ENCODE results near the gene SLC7A9. TPM values are rescaled to one million over a fixed set of nuclear protein-coding genes. Genes with fewer than 3 reads are reported as not detected.

Gene SLC7A9
- total RNA-seq (2014; rRNA removed; shearing (Covaris generic)) (not detected in 2 replicates), total RNA-seq (2022) (not detected in 2 replicates), Bru-seq, nascent RNA (percentile 16 among the genes with signal in this experiment), BruChase-seq, experiment 1, labeled RNA remaining after a 6-hour chase (percentile 15 among the genes with signal in this experiment), BruChase-seq, experiment 2, labeled RNA remaining after a 2-hour chase (percentile 18 among the genes with signal in this experiment)
- long read RNA-seq: 0 reads

DNA sequence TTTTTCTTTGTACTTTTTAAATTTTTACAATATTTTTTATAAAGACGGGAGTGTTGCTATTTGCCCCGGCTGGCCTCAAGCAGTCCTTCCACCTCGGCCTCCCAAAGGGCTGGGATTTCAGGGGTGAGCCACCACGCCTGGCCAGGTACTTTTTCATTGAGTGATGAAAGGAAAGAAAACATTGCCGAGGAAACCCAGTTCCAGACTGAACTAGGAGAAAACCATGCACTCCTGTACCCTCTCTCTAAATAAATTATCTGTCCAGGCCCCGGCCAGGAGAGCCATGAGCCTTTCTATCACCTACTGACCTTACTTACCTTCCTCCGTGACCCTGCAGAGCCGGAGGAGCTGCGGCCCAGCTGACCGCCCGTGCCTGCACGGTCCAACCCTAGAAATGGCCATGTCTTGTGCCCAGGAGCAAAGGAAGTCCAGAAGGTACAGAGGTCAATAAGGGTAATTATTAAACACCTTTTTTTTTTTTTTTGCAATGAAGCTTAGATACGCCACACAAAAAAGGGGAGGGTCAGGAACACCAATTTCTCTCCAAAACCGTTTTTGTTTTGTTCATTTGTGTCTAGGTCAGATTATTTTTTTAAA lies at the start of gene SLC7A9:
Gene SLC7A9, minus strand, starts transcription at position 399 of the 597 bp plus-strand sequence. CDS start 1,233 bp downstream, outside the sequence.
- H3K9me2 ChIP-seq (ENCODE audit: insufficient read depth, low read length): no peaks in the 10 kb centered on the region
- no peak within 1 kb of the TSS for H3K27ac ChIP-seq (ENCODE audit: low read depth, low read length, poor library complexity, severe bottlenecking)
- DNase-seq (ENCODE audit: low spot score): no peak
- H3K36me3 ChIP-seq (ENCODE audit: insufficient read depth, low read length): no peaks in the 10 kb centered on the region
- BruUV-seq (replicated peaks): no TSS peak
- intact Hi-C loops (cut with micrococcal nuclease; ENCODE audit: unreplicated experiment): no loop called here
- no peaks in the 10 kb centered on the region for H4K20me1 ChIP-seq (ENCODE audit: insufficient read depth, low read length)
- no peaks in the 10 kb centered on the region for H3K4me1 ChIP-seq (ENCODE audit: insufficient read depth, low read length, poor library complexity, severe bottlenecking)
- H2AFZ ChIP-seq (ENCODE audit: low read length): no peak within 1 kb of the TSS
- ChIA-PET POLR2A (interaction anchor here (0.6 kb wide), 1 partner anchor 63 kb away, joined by 3 read pairs; no protein-coding TSS in a partner anchor), CTCF (ENCODE audit: unreplicated experiment) (no interaction called here)
- TF ChIP-seq, protein P1, sequence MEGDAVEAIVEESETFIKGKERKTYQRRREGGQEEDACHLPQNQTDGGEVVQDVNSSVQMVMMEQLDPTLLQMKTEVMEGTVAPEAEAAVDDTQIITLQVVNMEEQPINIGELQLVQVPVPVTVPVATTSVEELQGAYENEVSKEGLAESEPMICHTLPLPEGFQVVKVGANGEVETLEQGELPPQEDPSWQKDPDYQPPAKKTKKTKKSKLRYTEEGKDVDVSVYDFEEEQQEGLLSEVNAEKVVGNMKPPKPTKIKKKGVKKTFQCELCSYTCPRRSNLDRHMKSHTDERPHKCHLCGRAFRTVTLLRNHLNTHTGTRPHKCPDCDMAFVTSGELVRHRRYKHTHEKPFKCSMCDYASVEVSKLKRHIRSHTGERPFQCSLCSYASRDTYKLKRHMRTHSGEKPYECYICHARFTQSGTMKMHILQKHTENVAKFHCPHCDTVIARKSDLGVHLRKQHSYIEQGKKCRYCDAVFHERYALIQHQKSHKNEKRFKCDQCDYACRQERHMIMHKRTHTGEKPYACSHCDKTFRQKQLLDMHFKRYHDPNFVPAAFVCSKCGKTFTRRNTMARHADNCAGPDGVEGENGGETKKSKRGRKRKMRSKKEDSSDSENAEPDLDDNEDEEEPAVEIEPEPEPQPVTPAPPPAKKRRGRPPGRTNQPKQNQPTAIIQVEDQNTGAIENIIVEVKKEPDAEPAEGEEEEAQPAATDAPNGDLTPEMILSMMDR (conservative IDR thresholded peaks at IDR 0.05; ENCODE audit: low read length): no peak
- no peak for TF ChIP-seq EZH2phosphoT487 (IDR thresholded peaks at IDR 0.05; ENCODE audit: borderline replicate concordance, low read depth, low read length)
- no peak within 1 kb of the TSS for H3K4me3 ChIP-seq (ENCODE audit: low read depth, low read length, poor library complexity, severe bottlenecking)
- no peak within 1 kb of the TSS for H3K4me2 ChIP-seq (ENCODE audit: low read length)
- H3K79me2 ChIP-seq (ENCODE audit: insufficient read depth, low read depth, low read length): no peaks in the 10 kb centered on the region
- H3K9me3 ChIP-seq (ENCODE audit: low read length): no peaks in the 10 kb centered on the region

DNA sequence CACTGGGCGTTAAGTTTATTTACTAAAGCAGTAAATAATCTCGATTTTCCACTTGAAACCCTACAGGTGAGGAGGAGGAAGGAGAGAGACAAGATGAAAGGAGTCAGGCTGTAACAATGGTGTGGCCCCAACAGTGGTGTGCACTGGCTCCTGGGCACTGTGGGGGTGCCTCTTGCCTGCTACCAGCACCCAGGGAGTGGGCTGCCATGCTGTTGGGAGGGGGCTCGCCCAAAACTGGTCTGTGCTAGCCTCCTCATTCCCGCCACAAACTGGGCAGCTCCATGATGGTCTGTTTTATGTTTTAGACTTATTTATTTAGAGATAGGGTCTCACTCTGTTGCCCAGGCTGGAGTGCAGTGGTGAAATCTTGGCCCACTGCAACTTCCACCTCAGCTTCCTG lies 49.8 kb upstream of the SLC7A9 start:
- intact Hi-C loops (cut with micrococcal nuclease; ENCODE audit: unreplicated experiment): no loop called here
- ChIA-PET CTCF (ENCODE audit: unreplicated experiment) (no interaction called here), POLR2A (no interaction called here)
- no peak overlapping the region for H3K4me2 ChIP-seq (ENCODE audit: low read length)
- BruUV-seq (replicated peaks): no TSS peak
- DNase-seq (ENCODE audit: low spot score): no peak
- no peaks in the 10 kb centered on the region for H4K20me1 ChIP-seq (ENCODE audit: insufficient read depth, low read length)
- H3K9me2 ChIP-seq (ENCODE audit: insufficient read depth, low read length): no peaks in the 10 kb centered on the region
- H3K79me2 ChIP-seq (ENCODE audit: insufficient read depth, low read depth, low read length): no peaks in the 10 kb centered on the region
- no peak for TF ChIP-seq EZH2phosphoT487 (IDR thresholded peaks at IDR 0.05; ENCODE audit: borderline replicate concordance, low read depth, low read length)
- TF ChIP-seq, protein P1 (conservative IDR thresholded peaks at IDR 0.05; ENCODE audit: low read length): no peak
- no peaks in the 10 kb centered on the region for H3K4me1 ChIP-seq (ENCODE audit: insufficient read depth, low read length, poor library complexity, severe bottlenecking)
- no peak overlapping the region for H3K27ac ChIP-seq (ENCODE audit: low read depth, low read length, poor library complexity, severe bottlenecking)
- H3K9me3 ChIP-seq (ENCODE audit: low read length): no peaks in the 10 kb centered on the region
- no peak overlapping the region for H3K4me3 ChIP-seq (ENCODE audit: low read depth, low read length, poor library complexity, severe bottlenecking)
- H3K36me3 ChIP-seq (ENCODE audit: insufficient read depth, low read length): no peaks in the 10 kb centered on the region; the same call in 1 of the 2 replicates
- no peak overlapping the region for H2AFZ ChIP-seq (ENCODE audit: low read length)

GRCh38 chr19:32917616-32917996 lies 48.0 kb upstream of the SLC7A9 start:
- no TSS peak for BruUV-seq (replicated peaks)
- intact Hi-C loops (cut with micrococcal nuclease; ENCODE audit: unreplicated experiment): no loop called here
- no peak for TF ChIP-seq EZH2phosphoT487 (IDR thresholded peaks at IDR 0.05; ENCODE audit: borderline replicate concordance, low read depth, low read length)
- H3K79me2 ChIP-seq (ENCODE audit: insufficient read depth, low read depth, low read length): no peaks in the 10 kb centered on the region
- H3K4me3 ChIP-seq (ENCODE audit: low read depth, low read length, poor library complexity, severe bottlenecking): no peak overlapping the region
- no peaks in the 10 kb centered on the region for H4K20me1 ChIP-seq (ENCODE audit: insufficient read depth, low read length)
- no peaks in the 10 kb centered on the region for H3K9me3 ChIP-seq (ENCODE audit: low read length)
- no peaks in the 10 kb centered on the region for H3K9me2 ChIP-seq (ENCODE audit: insufficient read depth, low read length)
- H3K4me2 ChIP-seq (ENCODE audit: low read length): no peak overlapping the region
- H2AFZ ChIP-seq (ENCODE audit: low read length): no peak overlapping the region
- H3K36me3 ChIP-seq (ENCODE audit: insufficient read depth, low read length): no peaks in the 10 kb centered on the region; the same call in 1 of the 2 replicates
- DNase-seq (ENCODE audit: low spot score): no peak
- ChIA-PET CTCF (ENCODE audit: unreplicated experiment) (no interaction called here), POLR2A (interaction anchor here (0.6 kb wide), 1 partner anchor 188 kb away, joined by 4 read pairs; no protein-coding TSS in a partner anchor)
- H3K4me1 ChIP-seq (ENCODE audit: insufficient read depth, low read length, poor library complexity, severe bottlenecking): no peaks in the 10 kb centered on the region
- no peak overlapping the region for H3K27ac ChIP-seq (ENCODE audit: low read depth, low read length, poor library complexity, severe bottlenecking)
